ENCODE data around the gene ALDH3B1.

Gene ALDH3B1

DNA sequence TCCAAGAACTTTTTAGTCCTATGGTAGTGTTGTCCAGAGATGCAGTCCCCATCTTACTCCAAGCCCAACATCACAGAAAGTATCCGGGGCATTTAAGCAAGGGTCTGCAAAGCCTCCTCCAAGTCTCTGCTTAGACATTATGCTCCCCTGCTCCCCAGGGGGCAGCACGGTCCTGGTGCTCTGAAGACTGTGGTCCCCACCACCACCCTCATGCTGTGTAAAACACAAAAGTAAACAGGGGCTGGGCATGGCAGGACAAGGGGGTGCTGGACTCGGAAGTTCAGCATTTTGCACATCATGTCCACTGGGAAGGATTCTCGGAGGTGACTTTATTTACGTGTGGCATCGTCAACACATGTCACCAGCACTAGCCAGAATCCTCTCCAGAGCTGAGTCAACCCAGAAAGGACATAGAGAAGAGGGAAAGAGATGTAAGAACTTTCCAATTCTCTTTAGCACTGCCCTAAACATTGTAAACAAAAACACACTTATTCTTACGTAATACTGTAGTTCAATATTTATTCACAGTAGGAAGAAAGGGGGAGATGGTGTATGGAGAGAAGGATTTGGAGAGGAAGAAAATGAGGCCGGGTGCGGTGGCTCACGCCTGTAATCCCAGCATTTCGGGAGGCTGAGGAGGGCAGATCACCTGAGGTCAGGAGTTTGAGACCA, 66.4 kb downstream of the ALDH3B1 start:
- no peak for DNase-seq

DNA sequence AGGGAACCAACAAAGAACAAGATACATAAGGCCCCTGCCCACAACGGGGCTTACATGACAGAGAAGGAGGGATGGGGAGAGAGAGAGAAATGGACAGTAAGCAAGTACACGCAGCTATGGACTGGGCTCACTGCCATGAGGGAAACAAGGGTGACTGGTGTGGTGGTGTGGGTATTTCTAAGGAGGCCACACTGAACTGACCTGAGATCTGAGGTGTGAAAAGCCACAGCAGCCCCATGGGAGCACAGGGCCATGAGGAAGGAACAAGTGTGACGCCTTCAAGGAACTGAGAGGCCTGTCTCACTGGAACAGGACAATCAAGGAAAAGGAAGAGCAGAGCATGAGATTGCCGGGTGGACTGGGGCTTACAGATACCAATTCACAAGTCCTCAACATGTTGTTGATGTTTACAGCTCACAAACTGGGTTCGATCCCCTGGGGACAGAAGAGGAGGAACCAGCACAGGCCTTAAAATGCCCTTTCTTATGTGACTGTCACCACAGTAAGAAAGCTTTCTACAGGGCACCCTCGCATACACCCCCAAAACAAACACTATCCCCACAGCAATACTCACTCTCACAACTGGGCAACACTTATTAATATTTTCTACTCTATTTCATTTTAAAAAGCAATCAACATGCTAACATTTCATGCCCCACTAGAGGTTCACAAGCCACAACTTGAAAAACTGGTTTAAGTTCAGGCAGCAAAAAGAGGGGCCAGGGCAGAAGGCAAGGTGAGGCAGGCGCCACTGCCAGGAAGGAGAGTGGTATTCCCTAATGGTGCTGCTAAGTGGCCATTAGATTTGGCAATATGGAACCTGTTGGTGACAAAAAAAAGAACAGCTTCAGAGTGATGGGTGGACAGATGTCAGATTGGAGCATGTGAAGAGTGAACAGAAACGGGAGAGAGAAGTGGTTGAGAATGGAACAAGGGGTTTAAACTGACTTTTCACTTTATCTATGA, 67.8 kb downstream of the ALDH3B1 start:
- peak; percentile 11 for DNase-seq

Data from NCI-H2171 treated with DMSO at 0.1 percent for 48 hours (cell line).